K562 (cell line): ENCODE results near the gene ACSM5. TPM values are rescaled to one million over a fixed set of nuclear protein-coding genes. Genes with fewer than 3 reads are reported as not detected.
"Not testable (repeated sequence)": the region's sequence is repeated elsewhere in the genome, so short reads cannot be mapped to it uniquely, and the experiment has no call there.

Experiments used
- ATAC-seq: fragments of 200-7000 bp; cut with Tn5 transposase; 3 replicates; pipeline ENCODE4 v1.9.1; 2020; ENCODE audit warnings: moderate library complexity
- BruUV-seq: library from RNA; stranded (reverse); fragments of 400-500 nt; replicated peaks from 2 replicates; lab custom pipeline; 2021; lab: Mats Ljungman, UMichigan
- CTCF ChIA-PET: fragments of 300-600 bp; formaldehyde crosslinking; extraction: SDS; loops from one replicate; lab custom pipeline; 2021; ENCODE audit warnings: low intra/inter-chr PET ratio; lab: Yijun Ruan, JAX
- POLR2A ChIA-PET: fragments of 300-600, 350-650 bp; sonication (Branson Sonifier 250); formaldehyde crosslinking; extraction: SDS; loops from one replicate; lab custom pipeline; 2021; ENCODE audit warnings: antibody characterized with exemption, inconsistent platforms; lab: Yijun Ruan, JAX
- DNase-seq, 4 experiments: peaks; one replicate each; pipeline versions ENCODE4 v3.0.0 to v3.0.0-alpha.2; 2011 to 2018; ENCODE audit warnings: low spot score in 3 of 4, mixed read lengths in 3 of 4; ENCODE audit errors: extremely low read depth in 1 of 4
- FAIRE-seq: peaks from 2 replicates; lab custom pipeline; 2011; peaks lifted over from hg19 to GRCh38; lab: Jason Lieb, UNC
- H2AFZ ChIP-seq: 2 replicates; pipeline ENCODE4 v1.6.0; 2011; ENCODE audit warnings: low read depth, low read length, control low read depth, inconsistent platforms
- H3K27ac ChIP-seq: fragments of 200-600 bp; 3 replicates; pipeline ENCODE4 v1.8.0; 2011; ENCODE audit warnings: low read depth, mild to moderate bottlenecking, control low read depth, inconsistent platforms, low read length, moderate library complexity, mixed read lengths; ENCODE audit errors: extremely low read depth
- H3K27me3 ChIP-seq, 2 experiments: fragments of 300-600 bp in 1 of 2; 2 replicates in 1 of 2; 3 replicates in 1 of 2; pipeline versions ENCODE4 v1.6.0 to v1.8.0; 2011; ENCODE audit warnings: inconsistent platforms in 2 of 2, low read length in 2 of 2, mild to moderate bottlenecking in 1 of 2, mixed read lengths in 1 of 2, moderate library complexity in 1 of 2; ENCODE audit not compliant: control insufficient read depth in 2 of 2, insufficient read depth in 2 of 2
- H3K36me3 ChIP-seq: fragments of 300-600 bp; 3 replicates; pipeline ENCODE4 v1.8.0; 2011; ENCODE audit warnings: mild to moderate bottlenecking, low read length, inconsistent platforms; ENCODE audit not compliant: control insufficient read depth, insufficient read depth
- H3K4me1 ChIP-seq, 2 experiments: fragments of 200-600 bp in 1 of 2; replicated peaks in 1 of 2; 2 replicates in 1 of 2; 3 replicates in 1 of 2; pipeline versions ENCODE4 v1.5.1 to v1.8.0; 2011; ENCODE audit warnings: inconsistent platforms in 2 of 2, low read length in 2 of 2, mild to moderate bottlenecking in 1 of 2, mixed read lengths in 1 of 2, moderate library complexity in 1 of 2; ENCODE audit not compliant: control insufficient read depth in 2 of 2, insufficient read depth in 2 of 2
- H3K4me2 ChIP-seq: 2 replicates; pipeline ENCODE4 v1.6.1; 2011; ENCODE audit warnings: low read length, control low read depth, inconsistent platforms, mixed read lengths; ENCODE audit not compliant: insufficient read depth
- H3K4me3 ChIP-seq: fragments of 200-600 bp; sonication (generic), shearing (Covaris generic); 2 replicates; pipeline ENCODE4 v1.5.1; 2016; ENCODE audit warnings: control low read depth, inconsistent platforms
- H3K79me2 ChIP-seq: fragments of 200-600 bp; 3 replicates; pipeline ENCODE4 v1.8.0; 2011; ENCODE audit warnings: low read length, inconsistent platforms; ENCODE audit not compliant: control insufficient read depth, insufficient read depth
- H3K9ac ChIP-seq, 2 experiments: 2 replicates each; pipeline versions ENCODE4 v1.6.0 to v1.6.1; 2011; ENCODE audit warnings: low read depth in 2 of 2, low read length in 2 of 2, control low read depth in 1 of 2, inconsistent platforms in 1 of 2, mild to moderate bottlenecking in 1 of 2, mixed read lengths in 1 of 2; ENCODE audit not compliant: insufficient read depth in 1 of 2
- H3K9me1 ChIP-seq: one replicate; pipeline ENCODE4 v1.6.0; 2011; ENCODE audit warnings: inconsistent platforms, mild to moderate bottlenecking, low read length, moderate library complexity; ENCODE audit not compliant: control insufficient read depth, insufficient read depth
- H3K9me3 ChIP-seq: replicated peaks from 2 replicates; pipeline ENCODE4 v1.5.1; 2011; ENCODE audit warnings: low read depth, low read length, inconsistent platforms; ENCODE audit not compliant: control insufficient read depth, insufficient read depth
- H4K20me1 ChIP-seq: replicated peaks from 2 replicates; pipeline ENCODE4 v1.6.1; 2011; ENCODE audit warnings: low read length, inconsistent platforms, mixed read lengths; ENCODE audit not compliant: control insufficient read depth, insufficient read depth
- WGBS: fragments of 100-300 bp; shearing (Covaris generic); methylation state at CpG from one replicate; pipeline ENCODE4 v1.1.6; 2016; ENCODE audit warnings: low coverage, mixed read lengths; ENCODE audit not compliant: insufficient coverage; ENCODE audit errors: missing lambda C conversion rate; 5-methylcytosine and 5-hydroxymethylcytosine counted together
- in situ Hi-C: fragments of 300-500 bp; cut with MboI; formaldehyde crosslinking; loops from 4 replicates; pipeline ENCODE4 v1.15.0; 2018; ENCODE audit warnings: inconsistent platforms, mixed read lengths
- intact Hi-C: fragments of 100-400 bp; cut with micrococcal nuclease; formaldehyde crosslinking; loops from 2 replicates; pipeline ENCODE4 v1.14.2; 2022
- polyA plus RNA-seq, 8 experiments: library from polyadenylated mRNA; depleted of rRNA in 4 of 8; stranded (reverse) in 5 of 8; unstranded in 3 of 8; fragments of >200 nt; fragmentation: Nextera tagmentation in 2 of 8; fragmentation: Illumina TruSeq in 1 of 8; extraction: Ambion mirVana in 2 of 8; extraction: Trizol in 1 of 8; gene quantifications; 2 replicates each; pipeline versions ENCODE4 v1.2.1 to v1.2.3, GENCODE V29; 2011 to 2014; ENCODE audit warnings: inconsistent platforms in 1 of 8, missing spikeins in 1 of 8
- total RNA-seq, 7 experiments: library from RNA; depleted of rRNA in 6 of 7; stranded (reverse); fragments of >200 nt in 6 of 7; fragmentation: Illumina TruSeq in 2 of 7; extraction: Trizol in 2 of 7; gene quantifications; 2 replicates each; pipeline versions ENCODE4 v1.2.1 to v1.2.3, GENCODE V29; 2011 to 2021; ENCODE audit warnings: low replicate concordance in 1 of 7
- TF ChIP-seq, protein P1 (sequence below), 2 experiments: fragments of 450-650 bp; formaldehyde crosslinking in 1 of 2; IDR thresholded peaks; 2 replicates each; pipeline versions ENCODE4 v1.4.0 to v1.6.1; 2014 to 2020; ENCODE audit warnings: mild to moderate bottlenecking in 2 of 2, borderline replicate concordance in 1 of 2, low read depth in 1 of 2

Gene ACSM5
- total and polyA plus RNA-seq, 9 of the 15 experiments (the other 6 are each of a cell fraction or from before 2014, with no cell fraction given) = not detected

DNA sequence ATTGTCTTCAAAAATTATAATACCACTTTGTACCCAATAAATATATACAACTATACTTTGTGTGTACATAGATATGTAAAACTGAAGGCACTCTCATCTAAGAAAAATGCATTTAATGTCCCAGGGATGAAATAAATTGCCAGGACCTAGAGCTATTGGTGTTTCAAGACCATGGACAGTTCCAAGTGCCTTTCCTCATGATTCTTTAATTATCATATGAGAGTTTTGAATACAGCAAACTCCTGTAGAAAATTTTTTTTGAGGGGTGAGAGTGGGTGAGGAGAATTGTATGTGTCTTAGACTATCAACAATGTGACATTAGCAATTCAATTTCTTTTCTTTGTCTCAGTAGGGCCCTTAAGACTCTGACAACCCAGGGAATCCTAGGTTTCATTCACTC lies 59.6 kb downstream of the ACSM5 start:
- H4K20me1 ChIP-seq, DNase-seq, H3K4me3 ChIP-seq, POLR2A ChIA-PET, BruUV-seq, intact Hi-C loops, H2AFZ ChIP-seq, H3K79me2 ChIP-seq, CTCF ChIA-PET, H3K27ac ChIP-seq, H3K9me1 ChIP-seq, H3K4me2 ChIP-seq, FAIRE-seq, ATAC-seq, H3K9me3 ChIP-seq, H3K9ac ChIP-seq, H3K27me3 ChIP-seq, H3K36me3 ChIP-seq, H3K4me1 ChIP-seq: not testable (repeated sequence)
- in situ Hi-C loops = loop anchor here (5.0 kb wide), 1 partner anchor 88 kb away; no protein-coding TSS in a partner anchor
- TF ChIP-seq, protein P1, sequence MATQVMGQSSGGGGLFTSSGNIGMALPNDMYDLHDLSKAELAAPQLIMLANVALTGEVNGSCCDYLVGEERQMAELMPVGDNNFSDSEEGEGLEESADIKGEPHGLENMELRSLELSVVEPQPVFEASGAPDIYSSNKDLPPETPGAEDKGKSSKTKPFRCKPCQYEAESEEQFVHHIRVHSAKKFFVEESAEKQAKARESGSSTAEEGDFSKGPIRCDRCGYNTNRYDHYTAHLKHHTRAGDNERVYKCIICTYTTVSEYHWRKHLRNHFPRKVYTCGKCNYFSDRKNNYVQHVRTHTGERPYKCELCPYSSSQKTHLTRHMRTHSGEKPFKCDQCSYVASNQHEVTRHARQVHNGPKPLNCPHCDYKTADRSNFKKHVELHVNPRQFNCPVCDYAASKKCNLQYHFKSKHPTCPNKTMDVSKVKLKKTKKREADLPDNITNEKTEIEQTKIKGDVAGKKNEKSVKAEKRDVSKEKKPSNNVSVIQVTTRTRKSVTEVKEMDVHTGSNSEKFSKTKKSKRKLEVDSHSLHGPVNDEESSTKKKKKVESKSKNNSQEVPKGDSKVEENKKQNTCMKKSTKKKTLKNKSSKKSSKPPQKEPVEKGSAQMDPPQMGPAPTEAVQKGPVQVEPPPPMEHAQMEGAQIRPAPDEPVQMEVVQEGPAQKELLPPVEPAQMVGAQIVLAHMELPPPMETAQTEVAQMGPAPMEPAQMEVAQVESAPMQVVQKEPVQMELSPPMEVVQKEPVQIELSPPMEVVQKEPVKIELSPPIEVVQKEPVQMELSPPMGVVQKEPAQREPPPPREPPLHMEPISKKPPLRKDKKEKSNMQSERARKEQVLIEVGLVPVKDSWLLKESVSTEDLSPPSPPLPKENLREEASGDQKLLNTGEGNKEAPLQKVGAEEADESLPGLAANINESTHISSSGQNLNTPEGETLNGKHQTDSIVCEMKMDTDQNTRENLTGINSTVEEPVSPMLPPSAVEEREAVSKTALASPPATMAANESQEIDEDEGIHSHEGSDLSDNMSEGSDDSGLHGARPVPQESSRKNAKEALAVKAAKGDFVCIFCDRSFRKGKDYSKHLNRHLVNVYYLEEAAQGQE (IDR thresholded peaks at IDR 0.05; ENCODE audit: borderline replicate concordance) = peak; percentile 49; the same call in 1 of the 2 replicates
- TF ChIP-seq, protein P1 (CRISPR knock-in tag; IDR thresholded peaks at IDR 0.05; ENCODE audit: low read depth) = not testable (repeated sequence)

DNA sequence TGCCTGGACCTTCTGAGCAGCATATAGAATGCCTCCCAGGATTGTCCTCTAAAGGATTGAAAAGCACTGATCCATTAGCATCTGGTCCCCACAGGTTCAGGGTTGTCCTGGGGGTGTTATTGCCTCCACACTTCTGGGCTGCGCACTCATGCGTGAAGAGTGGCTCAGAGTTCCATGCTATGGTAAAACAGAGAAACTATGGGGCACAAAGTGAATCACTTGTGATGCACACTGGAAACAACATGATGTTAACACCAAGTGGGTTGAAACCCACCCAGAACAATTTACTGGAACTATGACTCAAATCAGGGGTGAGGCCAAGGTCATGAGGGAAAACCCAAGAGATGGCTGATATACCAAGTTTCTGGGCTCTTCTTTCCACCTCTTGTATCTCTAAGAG lies 60.6 kb downstream of the ACSM5 start:
- H3K4me2 ChIP-seq, DNase-seq, H3K27ac ChIP-seq, POLR2A ChIA-PET, CTCF ChIA-PET, H3K4me1 ChIP-seq, H3K4me3 ChIP-seq, H4K20me1 ChIP-seq, H3K36me3 ChIP-seq, ATAC-seq, H3K9me1 ChIP-seq, H2AFZ ChIP-seq, H3K9me3 ChIP-seq, H3K27me3 ChIP-seq, H3K9ac ChIP-seq, H3K79me2 ChIP-seq, BruUV-seq, FAIRE-seq, intact Hi-C loops: not testable (repeated sequence)
- WGBS = 0% methylated on average over 2 of the region's 2 CpGs
- in situ Hi-C loops = loop anchor here (5.0 kb wide), 1 partner anchor 87 kb away; no protein-coding TSS in a partner anchor
